ENCODE results near the gene ZSCAN9. TPM values are rescaled to one million over a fixed set of nuclear protein-coding genes. Genes with fewer than 3 reads are reported as not detected.

The ZSCAN9 gene
- total and polyA plus RNA-seq, 2 of the 13 experiments (the other 11 are each of a cell fraction or from before 2014, with no cell fraction given), result 14.6 to 17.8 TPM

GRCh38 chr6:28264834-28265401 lies 39.8 kb downstream of the ZSCAN9 start:
- DNase-seq (ENCODE audit: low spot score) (no peak), FAIRE-seq (no peak), ATAC-seq (no peak)
- POLR2A ChIA-PET, result no interaction called here
- Histone ChIP-seq H3K27me3 (ENCODE audit: control insufficient read depth in 1 of 2, insufficient read depth in 2 of 2, low read length in 2 of 2) (peaks cover 0 to 18% of the 10 kb centered on the region in 2 experiments; a peak in 3 of 5 replicates), H3K27ac (ENCODE audit: extremely low read length, insufficient read depth, low read length) (no peak overlapping the region), H3K4me2 (ENCODE audit: low read depth, low read length) (no peak overlapping the region), H3K79me2 (ENCODE audit: insufficient read depth, low read length) (peaks cover 19% of the 10 kb centered on the region), H3K4me3 (replicated peaks in 1 of 3; ENCODE audit: insufficient read depth in 1 of 3, low read depth in 2 of 3, low read length in 3 of 3) (no peak overlapping the region), H3K9me3 (ENCODE audit: low read length) (no peaks in the 10 kb centered on the region), H3K36me3 (replicated peaks in 1 of 2; ENCODE audit: control insufficient read depth in 1 of 2, insufficient read depth in 2 of 2, low read length in 2 of 2) (no peaks in the 10 kb centered on the region), H3K4me1 (ENCODE audit: insufficient read depth, low read length) (peaks cover 25% of the 10 kb centered on the region), H2AFZ (ENCODE audit: low read length) (no peak overlapping the region), H3K9ac (ENCODE audit: insufficient read depth, low read depth, low read length) (no peak overlapping the region), H4K20me1 (ENCODE audit: insufficient read depth, low read length) (no peaks in the 10 kb centered on the region)
- 28% methylated on average over 4 of the region's 4 CpGs for WGBS (ENCODE audit: low lambda C conversion rate)
- in situ Hi-C loops (cut with HindIII; ENCODE audit: extremely low pct_ligation_motif_present, low pct_unique_long_range_greater_than_20kb) (no loop called here), intact Hi-C loops (cut with micrococcal nuclease; ENCODE audit: unreplicated experiment) (loop anchor here (5.0 kb wide), 1 partner anchor 57 kb away; no protein-coding TSS in a partner anchor)
- CTCF ChIA-PET (ENCODE audit: low intra/inter-chr PET ratio, low total read pairs), result no interaction called here
- no TSS peak for BruUV-seq (replicated peaks)
- TF ChIP-seq NBN (conservative IDR thresholded peaks at IDR 0.05) (no peak), ZNF296 (CRISPR knock-in tag; conservative IDR thresholded peaks at IDR 0.05) (no peak), SCMH1 (CRISPR knock-in tag; IDR thresholded peaks at IDR 0.05; ENCODE audit: borderline replicate concordance) (no peak), RFX3 (CRISPR knock-in tag; IDR thresholded peaks at IDR 0.05) (no peak), RFXANK (CRISPR knock-in tag; IDR thresholded peaks at IDR 0.05) (no peak), ZNF703 (CRISPR knock-in tag; IDR thresholded peaks at IDR 0.05; ENCODE audit: borderline replicate concordance) (no peak), CEBPG (CRISPR knock-in tag; IDR thresholded peaks at IDR 0.05) (no peak), ATF2 (CRISPR knock-in tag; IDR thresholded peaks at IDR 0.05) (no peak), ZNF460 (CRISPR knock-in tag; IDR thresholded peaks at IDR 0.05; ENCODE audit: borderline replicate concordance) (no peak), THAP8 (CRISPR knock-in tag; IDR thresholded peaks at IDR 0.05; ENCODE audit: borderline replicate concordance) (no peak)
- TF ChIP-seq, protein P1, sequence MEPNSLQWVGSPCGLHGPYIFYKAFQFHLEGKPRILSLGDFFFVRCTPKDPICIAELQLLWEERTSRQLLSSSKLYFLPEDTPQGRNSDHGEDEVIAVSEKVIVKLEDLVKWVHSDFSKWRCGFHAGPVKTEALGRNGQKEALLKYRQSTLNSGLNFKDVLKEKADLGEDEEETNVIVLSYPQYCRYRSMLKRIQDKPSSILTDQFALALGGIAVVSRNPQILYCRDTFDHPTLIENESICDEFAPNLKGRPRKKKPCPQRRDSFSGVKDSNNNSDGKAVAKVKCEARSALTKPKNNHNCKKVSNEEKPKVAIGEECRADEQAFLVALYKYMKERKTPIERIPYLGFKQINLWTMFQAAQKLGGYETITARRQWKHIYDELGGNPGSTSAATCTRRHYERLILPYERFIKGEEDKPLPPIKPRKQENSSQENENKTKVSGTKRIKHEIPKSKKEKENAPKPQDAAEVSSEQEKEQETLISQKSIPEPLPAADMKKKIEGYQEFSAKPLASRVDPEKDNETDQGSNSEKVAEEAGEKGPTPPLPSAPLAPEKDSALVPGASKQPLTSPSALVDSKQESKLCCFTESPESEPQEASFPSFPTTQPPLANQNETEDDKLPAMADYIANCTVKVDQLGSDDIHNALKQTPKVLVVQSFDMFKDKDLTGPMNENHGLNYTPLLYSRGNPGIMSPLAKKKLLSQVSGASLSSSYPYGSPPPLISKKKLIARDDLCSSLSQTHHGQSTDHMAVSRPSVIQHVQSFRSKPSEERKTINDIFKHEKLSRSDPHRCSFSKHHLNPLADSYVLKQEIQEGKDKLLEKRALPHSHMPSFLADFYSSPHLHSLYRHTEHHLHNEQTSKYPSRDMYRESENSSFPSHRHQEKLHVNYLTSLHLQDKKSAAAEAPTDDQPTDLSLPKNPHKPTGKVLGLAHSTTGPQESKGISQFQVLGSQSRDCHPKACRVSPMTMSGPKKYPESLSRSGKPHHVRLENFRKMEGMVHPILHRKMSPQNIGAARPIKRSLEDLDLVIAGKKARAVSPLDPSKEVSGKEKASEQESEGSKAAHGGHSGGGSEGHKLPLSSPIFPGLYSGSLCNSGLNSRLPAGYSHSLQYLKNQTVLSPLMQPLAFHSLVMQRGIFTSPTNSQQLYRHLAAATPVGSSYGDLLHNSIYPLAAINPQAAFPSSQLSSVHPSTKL (CRISPR knock-in tag; IDR thresholded peaks at IDR 0.05), result no peak
